GM12878 (cell line): ENCODE measurements around the gene HLX. TPM values are rescaled to one million over a fixed set of nuclear protein-coding genes. Genes with fewer than 3 reads are reported as not detected.

Source experiments
- ATAC-seq: fragments of 200-7000 bp; cut with Tn5 transposase; 3 replicates; pipeline ENCODE4 v1.9.1; 2020; ENCODE audit warnings: mild to moderate bottlenecking, moderate library complexity
- BruUV-seq: library from RNA; stranded (reverse); fragments of 400-500 nt; replicated peaks from 2 replicates; lab custom pipeline; 2021; lab: Mats Ljungman, UMichigan
- CTCF ChIA-PET: fragments of 300-600 bp; sonication (Branson Sonifier 250); formaldehyde crosslinking; extraction: SDS; loops from one replicate; lab custom pipeline; 2021; ENCODE audit warnings: inconsistent platforms; lab: Yijun Ruan, JAX
- POLR2A ChIA-PET: fragments of 350-600 bp; formaldehyde crosslinking; extraction: SDS; loops from one replicate; lab custom pipeline; 2021; ENCODE audit warnings: inconsistent platforms; lab: Charles Lee
- RAD21 ChIA-PET: fragments of 300-600 bp; sonication (Branson Sonifier 250); formaldehyde crosslinking; loops from one replicate; lab custom pipeline; 2023; ENCODE audit warnings: antibody characterized with exemption; ENCODE audit not compliant: unreplicated experiment; lab: Charles Lee
- SMC1A ChIA-PET: fragments of 300-600 bp; sonication (Branson Sonifier 250); formaldehyde crosslinking; loops from one replicate; lab custom pipeline; 2023; ENCODE audit not compliant: unreplicated experiment, uncharacterized antibody; lab: Charles Lee
- DNase-seq: peaks from one replicate; pipeline ENCODE4 v3.0.0-alpha.2; 2011; ENCODE audit warnings: low read depth, low spot score
- FAIRE-seq: peaks from 3 replicates; lab custom pipeline; 2011; peaks lifted over from hg19 to GRCh38; lab: Jason Lieb, UNC
- H2AFZ ChIP-seq: 2 replicates; pipeline ENCODE4 v1.6.0; 2011; ENCODE audit warnings: low read depth, low read length, control low read depth; ENCODE audit not compliant: control insufficient read depth
- H3K27ac ChIP-seq: 2 replicates; pipeline ENCODE4 v1.5.1; 2011; ENCODE audit warnings: control low read depth; ENCODE audit not compliant: control insufficient read depth, insufficient read depth
- H3K27me3 ChIP-seq, 2 experiments: replicated peaks in 1 of 2; 2 replicates each; pipeline versions ENCODE4 v1.6.0 to v1.6.1; 2011; ENCODE audit warnings: low read length in 1 of 2; ENCODE audit not compliant: control insufficient read depth in 2 of 2, insufficient read depth in 2 of 2
- H3K36me3 ChIP-seq, 2 experiments: 2 replicates each; pipeline ENCODE4 v1.5.1; 2011; ENCODE audit warnings: low read length in 1 of 2; ENCODE audit not compliant: control insufficient read depth in 2 of 2, insufficient read depth in 2 of 2
- H3K4me1 ChIP-seq: 2 replicates; pipeline ENCODE4 v1.6.1; 2011; ENCODE audit warnings: mild to moderate bottlenecking, low read length, moderate library complexity, mixed read lengths; ENCODE audit not compliant: control insufficient read depth, insufficient read depth
- H3K4me2 ChIP-seq: 2 replicates; pipeline ENCODE4 v1.6.0; 2011; ENCODE audit warnings: control low read depth; ENCODE audit not compliant: control insufficient read depth, insufficient read depth
- H3K4me3 ChIP-seq: fragments of 200-600 bp; sonication (generic); 2 replicates; pipeline ENCODE4 v1.5.1; 2016
- H3K79me2 ChIP-seq: 2 replicates; pipeline ENCODE4 v1.6.0; 2011; ENCODE audit warnings: low read length; ENCODE audit not compliant: control insufficient read depth, insufficient read depth
- H3K9ac ChIP-seq: 2 replicates; pipeline ENCODE4 v1.8.0; 2011; ENCODE audit warnings: low read length, control low read depth, mixed read lengths; ENCODE audit not compliant: control insufficient read depth, insufficient read depth
- H3K9me3 ChIP-seq: replicated peaks from 3 replicates; pipeline ENCODE4 v1.5.1; 2011; ENCODE audit warnings: mild to moderate bottlenecking, low read length; ENCODE audit not compliant: control insufficient read depth, insufficient read depth
- H4K20me1 ChIP-seq: 2 replicates; pipeline ENCODE4 v1.6.0; 2011; ENCODE audit not compliant: control insufficient read depth, insufficient read depth
- CEBPB ChIP-seq, 2 experiments: fragments of 150-350 bp in 1 of 2; IDR thresholded peaks; 2 replicates each; pipeline ENCODE4 v1.6.1; 2012 to 2014; ENCODE audit warnings: low read depth in 2 of 2, low read length in 2 of 2, borderline replicate concordance in 1 of 2, inconsistent platforms in 1 of 2
- CHD2 ChIP-seq: IDR thresholded peaks from 2 replicates; pipeline ENCODE4 v1.6.1; 2011; ENCODE audit warnings: low read depth, low read length, improper control_type of control experiment, borderline replicate concordance
- ESRRA ChIP-seq: IDR thresholded peaks from 2 replicates; pipeline ENCODE4 v1.6.1; 2012; ENCODE audit warnings: mild to moderate bottlenecking, low read length, improper control_type of control experiment
- EZH2 ChIP-seq: IDR thresholded peaks from 2 replicates; pipeline ENCODE4 v1.6.1; 2012; ENCODE audit warnings: low read depth, mild to moderate bottlenecking, control low read depth, inconsistent platforms, low read length, borderline replicate concordance; ENCODE audit not compliant: control insufficient read depth
- KLF5 ChIP-seq: fragments of 450-650 bp; IDR thresholded peaks from 2 replicates; pipeline ENCODE4 v1.6.1; 2014; ENCODE audit warnings: mild to moderate bottlenecking; ENCODE audit not compliant: partially characterized antibody
- RBBP5 ChIP-seq: fragments of 200-600 bp; sonication (generic); conservative IDR thresholded peaks from 2 replicates; pipeline ENCODE4 v1.6.1; 2016
- SIN3A ChIP-seq: IDR thresholded peaks from 2 replicates; pipeline ENCODE4 v1.6.1; 2012; ENCODE audit warnings: low read depth, low read length, improper control_type of control experiment
- SREBF1 ChIP-seq: IDR thresholded peaks from 2 replicates; pipeline ENCODE4 v1.6.1; 2012; ENCODE audit warnings: mild to moderate bottlenecking, low read length
- SREBF2 ChIP-seq: IDR thresholded peaks from 2 replicates; pipeline ENCODE4 v1.6.1; 2012; ENCODE audit warnings: mild to moderate bottlenecking, low read length
- TAF1 ChIP-seq: IDR thresholded peaks from 2 replicates; pipeline ENCODE4 v1.6.1; 2011; ENCODE audit warnings: mild to moderate bottlenecking, low read depth, low read length, borderline replicate concordance
- TBL1XR1 ChIP-seq: IDR thresholded peaks from 2 replicates; pipeline ENCODE4 v1.6.1; 2012; ENCODE audit warnings: low read depth, low read length, improper control_type of control experiment
- TCF3 ChIP-seq: IDR thresholded peaks from 2 replicates; pipeline ENCODE4 v1.6.1; 2012; ENCODE audit warnings: low read depth, mild to moderate bottlenecking, low read length, borderline replicate concordance; ENCODE audit not compliant: insufficient read depth
- WRNIP1 ChIP-seq: IDR thresholded peaks from 2 replicates; pipeline ENCODE4 v1.6.1; 2011; ENCODE audit warnings: low read depth, low read length, improper control_type of control experiment, borderline replicate concordance
- ZNF217 ChIP-seq: fragments of 450-650 bp; IDR thresholded peaks from 2 replicates; pipeline ENCODE4 v1.6.1; 2017; ENCODE audit warnings: antibody characterized with exemption, mild to moderate bottlenecking
- ZNF274 ChIP-seq: IDR thresholded peaks from one replicate; pipeline ENCODE4 v1.8.0; 2011; ENCODE audit not compliant: insufficient read length, insufficient read depth
- ZNF622 ChIP-seq: fragments of 450-650 bp; IDR thresholded peaks from 2 replicates; pipeline ENCODE4 v1.6.1; 2017; ENCODE audit warnings: mild to moderate bottlenecking, inconsistent platforms
- ZSCAN29 ChIP-seq: fragments of 450-650 bp; IDR thresholded peaks from 2 replicates; pipeline ENCODE4 v1.6.1; 2017; ENCODE audit warnings: mild to moderate bottlenecking, moderate library complexity
- WGBS: methylation state at CpG from one replicate; pipeline ENCODE4 v1.1.6; 2016; ENCODE audit warnings: low lambda C conversion rate; ENCODE audit not compliant: insufficient replicate concordance, insufficient coverage; ENCODE audit errors: missing lambda C conversion rate; 5-methylcytosine and 5-hydroxymethylcytosine counted together
- in situ Hi-C: fragments of 300-500 bp; cut with MboI; formaldehyde crosslinking; loops from 9 replicates; pipeline ENCODE4 v1.14.3; 2018; ENCODE audit warnings: mixed read lengths
- intact Hi-C: fragments of 100-400 bp; cut with micrococcal nuclease; formaldehyde crosslinking; loops from one replicate; pipeline ENCODE4 v1.14.2; 2022; ENCODE audit not compliant: unreplicated experiment
- polyA plus RNA-seq, 11 experiments: library from polyadenylated mRNA; depleted of rRNA in 4 of 11; unstranded in 6 of 11; stranded (reverse) in 5 of 11; fragments of >200 nt; fragmentation: Nextera tagmentation in 4 of 11; fragmentation: Illumina TruSeq in 1 of 11; extraction: Ambion mirVana in 4 of 11; extraction: Trizol in 1 of 11; gene quantifications; 1 replicate in 1 of 11; 2 replicates in 10 of 11; pipeline versions ENCODE4 v1.2.1 to v1.2.3, GENCODE V29; 2011 to 2016; ENCODE audit warnings: inconsistent platforms in 2 of 11, missing spikeins in 2 of 11, low read depth in 1 of 11
- total RNA-seq, 4 experiments: library from RNA; depleted of rRNA in 3 of 4; stranded (reverse); fragments of >200 nt in 3 of 4; fragmentation: Illumina TruSeq in 1 of 4; extraction: Trizol in 1 of 4; gene quantifications; 2 replicates each; pipeline versions ENCODE4 v1.2.1 to v1.2.3, GENCODE V29; 2013 to 2021
- TF ChIP-seq, protein P1 (sequence below): fragments of 450-650 bp; formaldehyde crosslinking; IDR thresholded peaks from 2 replicates; pipeline ENCODE4 v1.4.0; 2020; ENCODE audit warnings: mild to moderate bottlenecking, moderate library complexity
- TF ChIP-seq, protein P2 (sequence below): IDR thresholded peaks from 2 replicates; pipeline ENCODE4 v1.6.1; 2012; ENCODE audit warnings: low read depth, low read length, improper control_type of control experiment
- TF ChIP-seq, protein P3 (sequence below): fragments of 450-650 bp; IDR thresholded peaks from 2 replicates; pipeline ENCODE4 v1.6.1; 2017; ENCODE audit warnings: low read depth, mild to moderate bottlenecking, moderate library complexity

HLX gene
- total and polyA plus RNA-seq, 10 of the 15 experiments (the other 5 are each of a cell fraction or from before 2014, with no cell fraction given): 0.11 to 2.3 (median 1.1) TPM

DNA sequence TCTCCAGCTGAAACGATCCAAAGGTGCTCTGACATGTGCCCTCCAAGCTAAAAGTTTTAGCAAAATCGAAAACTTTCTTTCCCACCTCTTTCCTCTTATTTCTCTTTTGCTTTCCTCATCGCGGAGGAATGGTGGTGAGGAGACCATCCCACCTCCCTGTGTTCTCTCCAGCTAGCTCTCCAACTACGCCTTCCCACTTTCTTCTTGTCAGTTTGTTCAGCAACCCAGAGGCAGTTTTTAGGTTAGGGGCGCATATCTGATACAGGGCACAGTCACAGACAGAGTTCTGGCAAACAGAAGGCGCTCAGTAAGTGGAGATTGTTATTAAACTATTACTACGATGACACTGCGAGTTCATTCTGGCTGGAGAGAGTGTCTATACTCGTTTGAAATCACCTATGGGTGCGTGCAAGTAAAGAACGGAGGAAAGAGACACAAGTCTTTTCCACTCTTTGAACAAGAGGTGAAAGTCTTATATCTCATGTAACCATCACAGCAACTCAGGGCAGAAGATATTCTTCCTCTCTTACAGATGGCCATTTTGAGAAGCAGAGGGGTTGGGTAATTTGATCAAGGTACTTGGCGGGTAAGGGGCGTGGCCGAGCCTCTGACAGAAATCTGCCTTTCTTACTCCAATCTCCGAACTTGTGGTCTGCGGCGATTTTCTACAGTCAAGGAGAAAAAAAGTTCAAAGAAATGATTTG, 13.9 kb downstream of the HLX start:
- H3K9ac ChIP-seq: no peak overlapping the region
- FAIRE-seq (no peak), DNase-seq (no peak), ATAC-seq (no peak)
- no peaks in the 10 kb centered on the region for H3K36me3 ChIP-seq
- in situ Hi-C loops (no loop called here), intact Hi-C loops (no loop called here)
- H3K4me2 ChIP-seq: no peak overlapping the region
- H2AFZ ChIP-seq: no peak overlapping the region
- POLR2A ChIA-PET: no interaction called here
- no peaks in the 10 kb centered on the region for H4K20me1 ChIP-seq
- H3K4me3 ChIP-seq: no peak overlapping the region
- CTCF ChIA-PET: no interaction called here
- H3K27me3 ChIP-seq: peaks cover 14 to 15% of the 10 kb centered on the region in 2 experiments; a peak in 3 of 4 replicates
- SMC1A ChIA-PET: no interaction called here
- H3K27ac ChIP-seq: no peak overlapping the region
- BruUV-seq: no TSS peak
- TF ChIP-seq ESRRA (no peak), TBL1XR1 (no peak), TAF1 (no peak), SIN3A (no peak), CHD2 (no peak), CEBPB (IDR thresholded peaks at IDR 0.05; ENCODE audit: borderline replicate concordance in 1 of 2, low read depth in 2 of 2, low read length in 2 of 2) (no peak), RBBP5 (no peak), WRNIP1 (no peak), ZNF274 (no peak), SREBF2 (no peak), SREBF1 (no peak), EZH2 (no peak), KLF5 (no peak), TCF3 (no peak), ZNF217 (no peak), ZNF622 (no peak), ZSCAN29 (no peak)
- TF ChIP-seq, protein P1, sequence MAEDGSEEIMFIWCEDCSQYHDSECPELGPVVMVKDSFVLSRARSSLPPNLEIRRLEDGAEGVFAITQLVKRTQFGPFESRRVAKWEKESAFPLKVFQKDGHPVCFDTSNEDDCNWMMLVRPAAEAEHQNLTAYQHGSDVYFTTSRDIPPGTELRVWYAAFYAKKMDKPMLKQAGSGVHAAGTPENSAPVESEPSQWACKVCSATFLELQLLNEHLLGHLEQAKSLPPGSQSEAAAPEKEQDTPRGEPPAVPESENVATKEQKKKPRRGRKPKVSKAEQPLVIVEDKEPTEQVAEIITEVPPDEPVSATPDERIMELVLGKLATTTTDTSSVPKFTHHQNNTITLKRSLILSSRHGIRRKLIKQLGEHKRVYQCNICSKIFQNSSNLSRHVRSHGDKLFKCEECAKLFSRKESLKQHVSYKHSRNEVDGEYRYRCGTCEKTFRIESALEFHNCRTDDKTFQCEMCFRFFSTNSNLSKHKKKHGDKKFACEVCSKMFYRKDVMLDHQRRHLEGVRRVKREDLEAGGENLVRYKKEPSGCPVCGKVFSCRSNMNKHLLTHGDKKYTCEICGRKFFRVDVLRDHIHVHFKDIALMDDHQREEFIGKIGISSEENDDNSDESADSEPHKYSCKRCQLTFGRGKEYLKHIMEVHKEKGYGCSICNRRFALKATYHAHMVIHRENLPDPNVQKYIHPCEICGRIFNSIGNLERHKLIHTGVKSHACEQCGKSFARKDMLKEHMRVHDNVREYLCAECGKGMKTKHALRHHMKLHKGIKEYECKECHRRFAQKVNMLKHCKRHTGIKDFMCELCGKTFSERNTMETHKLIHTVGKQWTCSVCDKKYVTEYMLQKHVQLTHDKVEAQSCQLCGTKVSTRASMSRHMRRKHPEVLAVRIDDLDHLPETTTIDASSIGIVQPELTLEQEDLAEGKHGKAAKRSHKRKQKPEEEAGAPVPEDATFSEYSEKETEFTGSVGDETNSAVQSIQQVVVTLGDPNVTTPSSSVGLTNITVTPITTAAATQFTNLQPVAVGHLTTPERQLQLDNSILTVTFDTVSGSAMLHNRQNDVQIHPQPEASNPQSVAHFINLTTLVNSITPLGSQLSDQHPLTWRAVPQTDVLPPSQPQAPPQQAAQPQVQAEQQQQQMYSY (CRISPR knock-in tag): no peak
- TF ChIP-seq, protein P2, sequence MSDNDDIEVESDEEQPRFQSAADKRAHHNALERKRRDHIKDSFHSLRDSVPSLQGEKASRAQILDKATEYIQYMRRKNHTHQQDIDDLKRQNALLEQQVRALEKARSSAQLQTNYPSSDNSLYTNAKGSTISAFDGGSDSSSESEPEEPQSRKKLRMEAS: no peak
- TF ChIP-seq, protein P3, sequence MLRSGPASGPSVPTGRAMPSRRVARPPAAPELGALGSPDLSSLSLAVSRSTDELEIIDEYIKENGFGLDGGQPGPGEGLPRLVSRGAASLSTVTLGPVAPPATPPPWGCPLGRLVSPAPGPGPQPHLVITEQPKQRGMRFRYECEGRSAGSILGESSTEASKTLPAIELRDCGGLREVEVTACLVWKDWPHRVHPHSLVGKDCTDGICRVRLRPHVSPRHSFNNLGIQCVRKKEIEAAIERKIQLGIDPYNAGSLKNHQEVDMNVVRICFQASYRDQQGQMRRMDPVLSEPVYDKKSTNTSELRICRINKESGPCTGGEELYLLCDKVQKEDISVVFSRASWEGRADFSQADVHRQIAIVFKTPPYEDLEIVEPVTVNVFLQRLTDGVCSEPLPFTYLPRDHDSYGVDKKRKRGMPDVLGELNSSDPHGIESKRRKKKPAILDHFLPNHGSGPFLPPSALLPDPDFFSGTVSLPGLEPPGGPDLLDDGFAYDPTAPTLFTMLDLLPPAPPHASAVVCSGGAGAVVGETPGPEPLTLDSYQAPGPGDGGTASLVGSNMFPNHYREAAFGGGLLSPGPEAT: no peak
- WGBS: 7% methylated on average over 18 of the region's 18 CpGs
- no peaks in the 10 kb centered on the region for H3K4me1 ChIP-seq
- peaks cover 3% of the 10 kb centered on the region; the same call in 1 of the 3 replicates for H3K9me3 ChIP-seq
- RAD21 ChIA-PET: no interaction called here
- H3K79me2 ChIP-seq: no peaks in the 10 kb centered on the region
